Kidney capillary endothelial cell (primary cell): Measurements from ENCODE around the gene DTNB.
"Not testable (repeated sequence)": the region's sequence is repeated elsewhere in the genome, so short reads cannot be mapped to it uniquely, and the experiment has no call there.

ENCODE experiments used
- DNase-seq: peaks from one replicate; pipeline ENCODE4 v3.0.0-alpha.2; 2018; ENCODE audit warnings: low spot score

DTNB gene

GRCh38 chr2:25682082-25682481 is 8.7 kb upstream of the DTNB start:
- no peak for DNase-seq

DNA sequence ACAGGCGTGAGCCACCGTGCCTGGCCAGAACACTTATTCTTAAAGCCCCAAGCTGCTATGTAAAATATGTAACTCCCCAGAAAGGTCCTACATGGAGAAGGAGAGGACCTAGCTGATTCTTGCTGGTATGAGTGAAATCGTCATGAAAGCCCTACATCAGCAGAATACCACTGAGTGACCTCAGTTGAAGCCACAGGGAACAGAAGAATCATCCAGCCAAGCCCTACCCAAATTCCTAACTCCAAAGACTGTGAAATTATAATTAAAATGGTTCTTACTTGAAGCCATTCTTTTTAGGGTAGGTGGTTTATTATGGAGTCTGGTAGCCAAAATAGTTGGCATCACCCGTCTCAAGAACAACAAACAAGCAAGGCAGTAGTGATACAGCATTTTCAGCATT is 4.5 kb upstream of the DTNB start:
- no peak for DNase-seq

- no peak for DNase-seq
These were observed 643 bp upstream of the DTNB start for GRCh38 chr2:25674077-25674362.

- DNase-seq = peak; percentile 10
These were observed 680 bp downstream of the DTNB start for GRCh38 chr2:25672494-25673299.

GRCh38 chr2:25671622-25672021 is 1.8 kb downstream of the DTNB start:
- no peak for DNase-seq

DNA sequence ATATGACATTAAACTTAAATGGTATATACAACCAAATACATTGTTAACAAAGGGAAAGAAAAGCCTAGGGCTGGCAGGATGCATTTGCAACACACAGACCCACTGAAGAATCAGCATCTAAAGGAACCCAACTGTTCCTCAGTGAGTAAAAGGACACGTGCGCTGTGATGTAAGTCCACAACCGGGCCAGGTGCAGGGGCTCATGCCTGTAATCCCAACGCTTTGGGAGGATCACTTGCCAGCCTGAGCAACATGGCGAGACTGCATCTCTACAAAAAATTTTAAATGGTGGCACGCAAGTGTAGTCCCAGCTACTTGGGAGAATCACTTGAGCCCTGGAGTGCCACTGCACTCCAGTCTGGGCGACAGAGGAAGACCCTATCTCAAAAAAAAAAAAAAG is 3.9 kb downstream of the DTNB start:
- no peak for DNase-seq

DNA sequence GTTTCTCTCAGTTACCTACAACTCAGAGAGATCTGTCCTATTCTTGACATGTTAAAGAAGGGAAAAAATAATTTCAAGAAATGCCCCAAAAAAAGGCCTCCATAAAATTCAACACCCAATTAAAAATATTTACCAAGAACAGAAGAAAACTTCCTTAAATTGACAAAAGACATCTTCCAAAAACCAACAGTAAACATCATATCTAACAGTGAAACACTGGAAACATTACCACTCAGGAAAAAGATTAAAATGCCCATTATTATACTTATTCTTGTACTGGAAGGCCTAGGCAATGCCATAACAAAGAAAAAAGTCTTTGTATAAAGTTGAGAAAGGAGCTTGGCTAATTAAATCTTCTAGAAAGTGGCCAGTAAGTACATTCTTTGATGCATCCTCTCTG is 7.2 kb downstream of the DTNB start:
- DNase-seq = no peak

DNA sequence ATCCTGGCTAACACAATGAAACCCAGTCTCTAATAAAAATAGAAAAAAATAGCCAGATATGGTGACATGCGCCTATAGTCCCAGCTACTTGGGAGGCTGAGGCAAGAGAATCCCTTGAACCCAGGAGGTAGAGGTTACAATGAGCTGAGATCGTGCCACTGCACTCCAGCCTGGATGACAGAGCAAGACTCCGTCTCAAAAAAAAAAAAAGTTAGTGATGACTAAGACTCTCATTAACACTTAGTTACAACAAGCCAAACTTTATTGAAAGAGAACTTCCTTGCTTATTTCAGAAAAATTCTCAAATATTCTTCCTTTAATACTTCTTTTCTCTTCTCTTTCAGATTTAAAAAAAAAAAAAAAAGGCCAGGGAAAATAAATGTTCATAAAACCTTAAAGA is 7.9 kb downstream of the DTNB start:
- not testable (repeated sequence) for DNase-seq

DNA sequence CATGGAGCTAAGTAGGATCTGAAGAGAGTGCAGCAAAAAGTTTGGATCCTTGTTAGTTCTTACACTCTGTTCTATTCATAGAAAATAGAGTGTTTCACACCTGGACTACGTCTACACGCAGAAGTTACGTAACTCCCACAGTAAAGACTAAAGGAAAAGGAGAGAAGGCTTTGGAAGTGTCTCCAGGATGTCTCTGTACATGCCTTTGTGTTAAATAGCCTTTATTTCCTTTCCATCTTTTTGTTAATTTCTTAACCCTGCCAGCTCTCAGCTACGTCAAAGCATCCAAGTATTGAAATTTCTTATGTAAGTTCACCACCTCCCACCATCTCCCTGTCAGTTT is 8.4 kb downstream of the DTNB start:
- no peak for DNase-seq

GRCh38 chr2:25664183-25664964 is 9.0 kb downstream of the DTNB start:
- DNase-seq = peak; percentile 66

GRCh38 chr2:25655316-25655715 is 18.1 kb downstream of the DTNB start:
- no peak for DNase-seq

GRCh38 chr2:25654801-25655200 is 18.6 kb downstream of the DTNB start:
- DNase-seq = no peak

GRCh38 chr2:25651782-25652455 is 21.5 kb downstream of the DTNB start:
- DNase-seq = no peak

GRCh38 chr2:25651066-25651465 is 22.3 kb downstream of the DTNB start:
- DNase-seq = no peak

- DNase-seq = no peak
These were observed 23.1 kb downstream of the DTNB start for GRCh38 chr2:25650256-25650655.

- DNase-seq = no peak
These were observed 23.6 kb downstream of the DTNB start for GRCh38 chr2:25649786-25650185.

GRCh38 chr2:25642298-25642697 is 31.1 kb downstream of the DTNB start:
- no peak for DNase-seq

DNA sequence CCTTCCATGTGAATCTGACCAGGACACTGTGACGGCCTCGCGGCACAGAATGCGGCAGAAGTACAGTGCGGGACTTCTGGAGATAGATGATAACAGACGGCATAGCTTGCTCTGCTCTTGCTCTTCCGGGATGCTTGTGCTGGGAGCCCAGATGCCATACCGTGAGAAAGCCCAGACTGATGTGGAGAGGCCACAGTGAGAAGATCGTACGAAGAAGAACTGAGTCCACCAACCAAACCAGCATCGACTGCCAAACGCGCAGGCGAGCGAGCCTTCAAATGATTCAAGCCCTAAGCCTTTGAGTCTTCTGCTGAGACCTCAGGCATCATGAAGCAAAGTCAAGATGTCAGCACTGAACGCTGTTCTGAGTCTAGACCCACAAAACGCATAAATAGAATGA is 33.7 kb downstream of the DTNB start:
- no peak for DNase-seq

GRCh38 chr2:25639131-25639530 is 34.2 kb downstream of the DTNB start:
- peak; percentile 53 for DNase-seq

- DNase-seq = no peak
These were observed 37.6 kb downstream of the DTNB start for GRCh38 chr2:25635797-25636196.

- not testable (repeated sequence) for DNase-seq
These were observed 39.6 kb downstream of the DTNB start for GRCh38 chr2:25633801-25634200.

- DNase-seq = no peak
These were observed 41.0 kb downstream of the DTNB start for GRCh38 chr2:25632396-25632795.

DNA sequence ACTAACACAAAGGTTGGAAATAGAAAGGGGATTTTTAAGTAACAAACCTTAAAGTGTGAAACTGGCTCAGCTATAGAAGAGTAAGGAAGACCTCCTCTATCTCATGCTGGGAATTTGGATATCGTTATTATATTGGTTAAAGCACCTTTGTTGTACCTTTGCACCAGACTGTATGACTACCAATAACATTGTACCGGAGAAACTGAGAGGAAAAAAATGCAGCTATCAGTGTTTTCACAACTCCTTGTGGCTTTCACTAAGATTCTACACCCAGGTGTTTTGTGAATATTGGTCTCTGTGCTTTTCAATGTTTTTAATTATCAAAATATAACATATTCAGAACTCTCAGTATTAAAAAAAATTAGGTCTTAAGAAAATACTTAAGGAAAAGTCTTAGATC is 48.7 kb downstream of the DTNB start:
- DNase-seq = no peak
